T47D (cell line): ENCODE measurements around the gene MAGEA2.
"Not testable (repeated sequence)": the region's sequence is repeated elsewhere in the genome, so short reads cannot be mapped to it uniquely, and the experiment has no call there.

Experiments used
- DNase-seq, 2 experiments: peaks; one replicate each; pipeline versions ENCODE4 v3.0.0 to v3.0.0-alpha.2; 2011 to 2012; ENCODE audit warnings: low read depth in 1 of 2, low spot score in 1 of 2
- JUND ChIP-seq: IDR thresholded peaks from 2 replicates; pipeline ENCODE4 v1.6.1; 2012; ENCODE audit warnings: low read depth
- in situ Hi-C: cut with HindIII; loops from 2 replicates; pipeline ENCODE4 v1.10.0; 2016; ENCODE audit warnings: low sequenced_read_pairs, low pct_unique_long_range_greater_than_20kb

MAGEA2 gene

DNA sequence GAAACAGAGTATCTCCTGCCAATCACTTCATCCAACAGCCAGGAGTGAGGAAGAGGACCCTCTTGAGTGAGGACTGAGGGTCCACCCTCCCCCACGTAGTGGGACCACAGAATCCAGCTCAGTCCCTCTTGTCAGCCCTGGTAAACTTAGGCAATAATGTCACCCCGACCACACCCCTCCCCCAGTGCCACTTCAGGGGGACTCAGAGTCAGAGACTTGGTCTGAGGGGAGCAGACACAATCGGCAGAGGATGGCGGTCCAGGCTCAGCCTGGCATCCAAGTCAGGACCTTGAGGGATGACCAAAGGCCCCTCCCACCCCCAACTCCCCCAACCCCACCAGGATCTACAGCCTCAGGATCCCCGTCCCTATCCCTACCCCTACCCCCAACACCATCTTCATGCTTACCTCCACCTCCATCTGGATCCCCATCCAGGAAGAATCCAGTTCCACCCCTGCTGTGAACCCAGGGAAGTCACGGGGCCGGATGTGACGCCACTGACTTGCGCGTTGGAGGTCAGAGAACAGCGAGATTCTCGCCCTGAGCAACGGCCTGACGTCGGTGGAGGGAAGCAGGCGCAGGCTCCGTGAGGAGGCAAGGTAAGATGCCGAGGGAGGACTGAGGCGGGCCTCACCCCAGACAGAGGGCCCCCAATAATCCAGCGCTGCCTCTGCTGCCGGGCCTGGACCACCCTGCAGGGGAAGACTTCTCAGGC lies 20.2 kb downstream of the MAGEA2 start, which contains the start of the genes CSAG1 and MAGEA12:
Gene CSAG1 (minus strand): TSS at position 461 of the 715 bp plus-strand sequence. CDS start 1,261 bp downstream, outside the sequence.
Gene MAGEA12 (plus strand): TSS at position 497 of the 715 bp plus-strand sequence. CDS start 2,405 bp downstream, outside the sequence.
- no peak for DNase-seq
- in situ Hi-C loops, result no loop called here
- TF ChIP-seq JUND, result no peak

DNA sequence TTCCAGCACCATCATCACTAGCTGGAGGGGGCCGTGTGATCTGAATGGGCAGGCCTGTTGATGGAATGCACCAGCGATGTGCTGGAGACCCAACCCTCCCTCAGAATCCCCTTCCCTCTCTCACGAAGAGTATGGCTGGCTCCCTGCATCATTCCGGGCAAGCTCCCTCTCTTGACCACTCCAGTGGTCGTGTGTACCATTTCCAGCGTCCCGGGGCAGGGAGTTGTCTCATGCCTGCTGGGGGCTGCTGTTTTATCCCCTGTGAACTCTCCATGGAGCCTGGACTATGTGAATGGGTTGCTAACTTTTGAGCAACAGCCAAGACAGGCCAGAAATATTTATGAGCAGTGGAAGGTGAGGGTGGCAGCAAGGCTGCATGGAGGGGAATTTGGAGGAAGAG lies 28.2 kb downstream of the MAGEA2 start:
- in situ Hi-C loops, result no loop called here
- TF ChIP-seq JUND, result no peak
- DNase-seq, result no peak

GRCh38 chrX:152713815-152714787 lies 39.5 kb downstream of the MAGEA2 start, which contains the start of gene MAGEA2B:
Gene MAGEA2B, plus strand, starts transcription at chrX:152714628. Its CDS starts 2,479 bp downstream, at chrX:152717107.
- DNase-seq, in situ Hi-C loops: not testable (repeated sequence)

DNA sequence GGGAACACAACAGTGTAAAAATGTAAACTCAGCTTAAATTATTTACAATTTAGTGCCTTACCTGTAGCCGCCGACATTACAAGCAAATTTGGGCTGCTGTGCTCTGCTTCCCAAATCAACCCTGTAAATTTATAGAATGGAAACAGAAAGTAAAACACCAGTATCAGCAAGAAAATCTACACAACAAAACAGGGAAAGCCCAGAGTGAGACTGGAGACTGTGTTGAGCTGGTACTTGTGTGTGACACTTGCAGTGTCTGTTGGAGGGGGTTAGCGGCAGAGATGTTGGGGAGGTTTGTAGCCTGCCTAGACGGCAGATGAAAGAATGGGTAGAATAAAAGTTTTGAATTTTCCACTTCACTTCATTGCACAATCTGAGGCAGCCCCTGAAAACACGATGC lies 40.4 kb downstream of the MAGEA2 start:
- DNase-seq, in situ Hi-C loops: not testable (repeated sequence)

GRCh38 chrX:152709173-152709572 lies 44.5 kb downstream of the MAGEA2 start, which contains the start of gene CSAG2:
Gene CSAG2, minus strand, starts transcription at chrX:152709273. Its CDS starts 161 bp downstream, at chrX:152709112.
- DNase-seq, in situ Hi-C loops: not testable (repeated sequence)

DNA sequence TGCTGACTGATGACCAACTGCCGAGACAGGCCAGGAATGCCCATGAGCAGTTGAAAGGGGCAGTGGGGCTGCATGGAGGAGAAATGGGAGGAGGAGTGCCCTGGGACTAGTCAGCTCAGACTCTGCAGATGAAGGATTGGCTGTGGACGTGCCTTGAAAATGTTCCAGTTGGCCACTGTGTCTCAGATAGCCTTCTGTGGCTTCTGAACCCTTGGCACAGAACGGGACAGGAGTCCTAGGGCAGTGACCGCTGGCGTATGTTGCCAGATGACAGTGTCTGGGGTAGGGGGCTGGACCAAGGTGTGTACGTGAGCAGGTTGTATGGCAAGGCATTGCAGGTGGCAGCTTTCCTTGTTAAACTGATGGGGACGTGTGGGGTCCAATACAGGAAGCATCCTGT lies 47.1 kb downstream of the MAGEA2 start:
- DNase-seq, in situ Hi-C loops: not testable (repeated sequence)

DNA sequence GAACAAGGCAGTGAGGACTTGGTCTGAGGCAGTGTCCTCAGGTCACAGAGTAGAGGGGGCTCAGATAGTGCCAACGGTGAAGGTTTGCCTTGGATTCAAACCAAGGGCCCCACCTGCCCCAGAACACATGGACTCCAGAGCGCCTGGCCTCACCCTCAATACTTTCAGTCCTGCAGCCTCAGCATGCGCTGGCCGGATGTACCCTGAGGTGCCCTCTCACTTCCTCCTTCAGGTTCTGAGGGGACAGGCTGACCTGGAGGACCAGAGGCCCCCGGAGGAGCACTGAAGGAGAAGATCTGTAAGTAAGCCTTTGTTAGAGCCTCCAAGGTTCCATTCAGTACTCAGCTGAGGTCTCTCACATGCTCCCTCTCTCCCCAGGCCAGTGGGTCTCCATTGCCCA lies 53.3 kb downstream of the MAGEA2 start:
- DNase-seq, in situ Hi-C loops: not testable (repeated sequence)
